HG02610 (cell line): ENCODE measurements around the gene OTUD4.
"Not testable (repeated sequence)": the region's sequence is repeated elsewhere in the genome, so short reads cannot be mapped to it uniquely, and the experiment has no call there.

Experiments used
- ATAC-seq: cut with Tn5 transposase; IDR thresholded peaks from one replicate; pipeline ENCODE4 v1.9.1; 2021; ENCODE audit warnings: mild to moderate bottlenecking, moderate library complexity; ENCODE audit not compliant: unreplicated experiment

The OTUD4 gene, protein sequence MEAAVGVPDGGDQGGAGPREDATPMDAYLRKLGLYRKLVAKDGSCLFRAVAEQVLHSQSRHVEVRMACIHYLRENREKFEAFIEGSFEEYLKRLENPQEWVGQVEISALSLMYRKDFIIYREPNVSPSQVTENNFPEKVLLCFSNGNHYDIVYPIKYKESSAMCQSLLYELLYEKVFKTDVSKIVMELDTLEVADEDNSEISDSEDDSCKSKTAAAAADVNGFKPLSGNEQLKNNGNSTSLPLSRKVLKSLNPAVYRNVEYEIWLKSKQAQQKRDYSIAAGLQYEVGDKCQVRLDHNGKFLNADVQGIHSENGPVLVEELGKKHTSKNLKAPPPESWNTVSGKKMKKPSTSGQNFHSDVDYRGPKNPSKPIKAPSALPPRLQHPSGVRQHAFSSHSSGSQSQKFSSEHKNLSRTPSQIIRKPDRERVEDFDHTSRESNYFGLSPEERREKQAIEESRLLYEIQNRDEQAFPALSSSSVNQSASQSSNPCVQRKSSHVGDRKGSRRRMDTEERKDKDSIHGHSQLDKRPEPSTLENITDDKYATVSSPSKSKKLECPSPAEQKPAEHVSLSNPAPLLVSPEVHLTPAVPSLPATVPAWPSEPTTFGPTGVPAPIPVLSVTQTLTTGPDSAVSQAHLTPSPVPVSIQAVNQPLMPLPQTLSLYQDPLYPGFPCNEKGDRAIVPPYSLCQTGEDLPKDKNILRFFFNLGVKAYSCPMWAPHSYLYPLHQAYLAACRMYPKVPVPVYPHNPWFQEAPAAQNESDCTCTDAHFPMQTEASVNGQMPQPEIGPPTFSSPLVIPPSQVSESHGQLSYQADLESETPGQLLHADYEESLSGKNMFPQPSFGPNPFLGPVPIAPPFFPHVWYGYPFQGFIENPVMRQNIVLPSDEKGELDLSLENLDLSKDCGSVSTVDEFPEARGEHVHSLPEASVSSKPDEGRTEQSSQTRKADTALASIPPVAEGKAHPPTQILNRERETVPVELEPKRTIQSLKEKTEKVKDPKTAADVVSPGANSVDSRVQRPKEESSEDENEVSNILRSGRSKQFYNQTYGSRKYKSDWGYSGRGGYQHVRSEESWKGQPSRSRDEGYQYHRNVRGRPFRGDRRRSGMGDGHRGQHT

GRCh38 chr4:145180298-145181090, at the start of gene OTUD4:
Gene OTUD4, minus strand, starts transcription at chr4:145180589. Its CDS starts 616 bp downstream, at chr4:145179973.
- peak; percentile 84 for ATAC-seq

- not testable (repeated sequence) for ATAC-seq
Measured at GRCh38 chr4:145223228-145223627, 42.8 kb upstream of the OTUD4 start.

GRCh38 chr4:145221529-145221928, 41.1 kb upstream of the OTUD4 start:
- ATAC-seq = not testable (repeated sequence)

DNA sequence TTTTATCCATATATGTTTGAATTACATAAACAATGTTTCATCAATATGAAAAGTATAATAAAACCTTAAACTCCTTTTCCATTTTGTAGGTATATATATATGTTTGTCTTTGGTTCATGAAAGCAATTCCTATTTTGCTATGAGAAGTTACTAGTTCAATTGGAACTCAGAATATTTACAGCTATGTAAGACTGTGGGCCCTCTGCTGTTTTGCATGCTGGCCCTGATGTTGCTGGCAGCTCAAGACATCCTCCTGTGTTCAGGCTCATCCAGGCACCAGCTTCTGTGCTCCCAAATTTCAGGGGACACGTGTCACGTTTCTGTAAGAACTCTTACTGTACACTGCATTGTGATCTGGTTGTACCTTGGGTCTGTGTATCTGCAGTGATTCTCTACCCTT, 38.7 kb upstream of the OTUD4 start:
- ATAC-seq = no peak

DNA sequence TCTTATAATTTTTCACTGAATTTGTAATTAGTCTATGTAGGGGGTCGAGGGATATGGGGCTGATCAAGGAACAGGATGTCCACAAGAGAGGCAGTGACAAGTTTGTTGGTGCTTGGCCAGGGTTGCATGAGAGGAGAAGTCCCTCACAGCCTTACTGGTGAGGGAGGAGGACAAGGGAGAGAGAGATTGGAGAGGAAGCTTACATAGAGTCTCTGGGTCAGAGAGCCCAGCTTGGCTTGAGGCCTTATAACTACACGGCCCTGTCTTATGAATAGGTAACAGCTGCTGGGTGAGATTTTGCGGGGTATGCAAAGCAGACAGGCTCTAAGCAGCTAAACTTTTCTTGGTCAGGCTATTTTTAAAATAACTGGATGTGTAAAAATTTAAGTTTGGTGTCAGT, 37.9 kb upstream of the OTUD4 start:
- ATAC-seq = peak; percentile 92

GRCh38 chr4:145217349-145217748, 37.0 kb upstream of the OTUD4 start:
- no peak for ATAC-seq

DNA sequence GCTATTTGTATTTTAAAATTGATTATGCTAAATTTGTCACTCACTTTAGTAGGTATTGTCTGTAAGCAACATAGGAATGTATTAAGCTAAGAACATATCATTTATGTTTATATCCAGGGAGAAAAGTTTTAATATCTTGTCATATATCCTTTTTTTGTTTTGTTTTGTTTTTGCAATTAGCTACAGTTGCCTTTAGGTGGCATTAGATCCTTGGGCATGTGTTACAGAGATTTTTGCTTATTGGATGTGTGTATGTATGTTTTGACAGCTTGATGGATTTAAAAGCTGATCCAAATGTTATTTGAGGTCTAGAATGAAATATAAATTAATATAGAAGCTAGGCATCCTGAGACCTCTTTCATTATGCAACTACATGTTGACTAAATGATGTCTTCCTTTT, 36.1 kb upstream of the OTUD4 start:
- ATAC-seq = no peak

GRCh38 chr4:145213245-145213644, 32.9 kb upstream of the OTUD4 start:
- ATAC-seq = no peak

- ATAC-seq = no peak
Measured at GRCh38 chr4:145207934-145208333, 27.5 kb upstream of the OTUD4 start.

GRCh38 chr4:145203410-145203809, 23.0 kb upstream of the OTUD4 start:
- ATAC-seq = no peak

GRCh38 chr4:145200366-145200765, 20.0 kb upstream of the OTUD4 start:
- ATAC-seq = no peak

- no peak for ATAC-seq
Measured at GRCh38 chr4:145199051-145199716, 18.8 kb upstream of the OTUD4 start.

DNA sequence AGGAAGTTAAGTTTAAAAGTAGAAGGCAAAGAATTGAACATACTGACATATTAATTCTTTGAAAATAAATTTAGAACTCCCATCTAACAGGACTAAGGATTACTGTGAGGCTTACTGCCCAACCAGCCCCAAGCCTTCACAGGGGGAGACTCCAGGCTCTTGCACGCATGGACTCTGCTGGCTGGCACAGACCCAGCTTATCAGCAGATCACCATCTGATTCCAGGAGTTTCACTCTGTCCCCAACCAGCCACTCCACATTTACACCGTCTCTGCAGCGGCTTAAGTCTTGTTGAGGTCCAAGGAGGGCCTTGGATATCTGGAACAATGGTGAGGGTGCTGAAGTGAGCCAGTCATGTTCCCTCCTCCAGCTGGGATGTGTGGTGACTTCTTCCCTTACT, 16.4 kb upstream of the OTUD4 start:
- ATAC-seq = no peak

- peak; percentile 84 for ATAC-seq
Measured at GRCh38 chr4:145195167-145195952, 15.0 kb upstream of the OTUD4 start.

DNA sequence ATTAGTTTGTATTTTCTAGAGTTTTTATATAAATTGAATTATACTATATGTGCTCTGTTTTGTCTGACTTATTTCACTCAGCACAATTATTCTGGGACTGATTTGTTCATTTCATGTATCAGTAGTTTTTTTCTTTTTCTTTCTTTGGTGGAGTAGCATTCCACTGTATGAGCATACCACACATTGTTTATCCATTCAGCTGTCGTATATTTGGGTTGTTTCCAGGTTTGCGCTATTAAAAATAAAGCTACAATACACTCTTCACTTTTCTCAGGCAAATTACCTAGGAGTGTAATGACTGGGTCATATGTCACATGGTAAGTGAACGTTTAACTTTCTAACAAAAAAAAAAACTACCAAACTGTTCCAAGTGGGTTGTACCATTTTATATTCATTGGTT, 9.6 kb upstream of the OTUD4 start:
- ATAC-seq = no peak

GRCh38 chr4:145186729-145187128, 6.3 kb upstream of the OTUD4 start:
- ATAC-seq = peak; percentile 75

GRCh38 chr4:145183581-145183980, 3.2 kb upstream of the OTUD4 start:
- no peak for ATAC-seq

GRCh38 chr4:145183023-145183422, 2.6 kb upstream of the OTUD4 start:
- ATAC-seq = no peak

DNA sequence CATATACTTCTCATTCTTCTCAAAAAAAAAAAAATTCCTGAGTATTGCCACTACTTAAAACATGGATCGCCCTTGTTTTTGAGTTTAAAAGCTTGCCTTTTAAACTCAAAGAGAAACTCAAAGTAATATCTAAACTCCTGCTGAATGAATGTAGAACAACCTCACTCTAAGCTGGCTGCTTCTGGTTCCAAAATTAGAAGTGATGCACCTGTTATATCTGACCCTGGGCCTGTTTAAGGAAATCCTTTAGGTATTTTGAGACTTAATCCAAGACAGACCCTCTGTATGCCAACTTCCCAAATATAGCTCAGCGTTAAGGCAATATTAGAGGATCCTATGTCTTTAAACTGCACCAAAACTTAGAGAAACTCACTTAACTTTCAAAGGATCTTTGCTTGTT, 1.8 kb upstream of the OTUD4 start:
- no peak for ATAC-seq
